HepG2 (cell line): ENCODE data around the gene RILP. TPM values are rescaled to one million over a fixed set of nuclear protein-coding genes. Genes with fewer than 3 reads are reported as not detected.
A peak's percentile ranks its signal among the peaks of the same experiment; 100 is the strongest.

Experiments
- CENPT ChIP-seq: sonication (generic); formaldehyde crosslinking; IDR thresholded peaks from 2 replicates; pipeline ENCODE4 v1.8.0; 2022; ENCODE audit warnings: low read depth, mild to moderate bottlenecking, moderate library complexity, missing genetic modification reagents
- GZF1 ChIP-seq: sonication (generic); formaldehyde crosslinking; IDR thresholded peaks from 2 replicates; pipeline ENCODE4 v1.5.1; 2020; ENCODE audit warnings: mild to moderate bottlenecking, missing genetic modification reagents
- MAFF ChIP-seq: IDR thresholded peaks from 2 replicates; pipeline ENCODE4 v1.6.1; 2011; ENCODE audit warnings: low read depth, low read length, improper control_type of control experiment
- MTF1 ChIP-seq: sonication (generic); formaldehyde crosslinking; IDR thresholded peaks from 2 replicates; pipeline ENCODE4 v1.5.0; 2020; ENCODE audit warnings: missing genetic modification reagents
- RXRA ChIP-seq: sonication (generic); formaldehyde crosslinking; IDR thresholded peaks from 2 replicates; pipeline ENCODE4 v1.5.1; 2020; ENCODE audit warnings: missing genetic modification reagents
- TBP ChIP-seq: sonication (generic); formaldehyde crosslinking; IDR thresholded peaks from 2 replicates; pipeline ENCODE4 v1.5.0; 2020; ENCODE audit warnings: missing genetic modification reagents
- ZBTB8A ChIP-seq: sonication (generic); formaldehyde crosslinking; IDR thresholded peaks from 2 replicates; pipeline ENCODE4 v1.4.0; 2020; ENCODE audit warnings: mild to moderate bottlenecking, low read depth, missing genetic modification reagents, borderline replicate concordance
- ZFP62 ChIP-seq: sonication (generic); formaldehyde crosslinking; IDR thresholded peaks from 2 replicates; pipeline ENCODE4 v1.4.0; 2020; ENCODE audit warnings: missing genetic modification reagents
- ZFP82 ChIP-seq: sonication (generic); formaldehyde crosslinking; IDR thresholded peaks from 2 replicates; pipeline ENCODE4 v1.5.1; 2020; ENCODE audit warnings: mild to moderate bottlenecking, missing genetic modification reagents, borderline replicate concordance
- ZFX ChIP-seq: sonication (generic); formaldehyde crosslinking; IDR thresholded peaks from 2 replicates; pipeline ENCODE4 v1.4.0; 2020; ENCODE audit warnings: mild to moderate bottlenecking, low read depth, missing genetic modification reagents, moderate library complexity
- ZKSCAN1 ChIP-seq: fragments of 150-350 bp; IDR thresholded peaks from 2 replicates; pipeline ENCODE4 v1.6.1; 2014; ENCODE audit warnings: low read length
- ZKSCAN5 ChIP-seq: sonication (generic); formaldehyde crosslinking; IDR thresholded peaks from 2 replicates; pipeline ENCODE4 v1.5.1; 2020; ENCODE audit warnings: mild to moderate bottlenecking, missing genetic modification reagents
- ZNF180 ChIP-seq: sonication (generic); formaldehyde crosslinking; IDR thresholded peaks from 2 replicates; pipeline ENCODE4 v1.4.0; 2020; ENCODE audit warnings: low read depth, missing genetic modification reagents, borderline replicate concordance
- ZNF234 ChIP-seq: sonication (generic); formaldehyde crosslinking; conservative IDR thresholded peaks from 2 replicates; pipeline ENCODE4 v1.5.1; 2020; ENCODE audit warnings: mild to moderate bottlenecking, missing genetic modification reagents
- ZNF558 ChIP-seq: sonication (generic); formaldehyde crosslinking; IDR thresholded peaks from 2 replicates; pipeline ENCODE4 v1.9.0; 2022; ENCODE audit warnings: mild to moderate bottlenecking, missing genetic modification reagents, borderline replicate concordance
- ZNF788 ChIP-seq: sonication (generic); formaldehyde crosslinking; IDR thresholded peaks from 2 replicates; pipeline ENCODE4 v1.5.0; 2020; ENCODE audit warnings: mild to moderate bottlenecking, missing genetic modification reagents, borderline replicate concordance
- polyA plus RNA-seq, 8 experiments: library from polyadenylated mRNA; depleted of rRNA in 3 of 8; stranded (reverse) in 7 of 8; unstranded in 1 of 8; fragments of >200 nt; fragmentation: Illumina TruSeq in 4 of 8; extraction: Trizol in 4 of 8; gene quantifications; 2 replicates each; pipeline versions ENCODE4 v1.2.1 to v1.2.3, GENCODE V29; 2011 to 2016; ENCODE audit warnings: low read depth in 4 of 8, missing spikeins in 1 of 8, mixed read lengths in 1 of 8; ENCODE audit not compliant: insufficient read depth in 1 of 8
- total RNA-seq, 5 experiments: library from RNA; depleted of rRNA; stranded (reverse); fragments of >200 nt; fragmentation: Illumina TruSeq; extraction: Trizol; gene quantifications; 2 replicates each; pipeline ENCODE4 v1.2.3, GENCODE V29; 2016; ENCODE audit warnings: low read depth in 1 of 5
- TF ChIP-seq, protein P1 (sequence below): sonication (generic); formaldehyde crosslinking; IDR thresholded peaks from 2 replicates; pipeline ENCODE4 v1.4.0; 2020; ENCODE audit warnings: missing genetic modification reagents, borderline replicate concordance
- TF ChIP-seq, protein P2 (sequence below): sonication (generic); formaldehyde crosslinking; conservative IDR thresholded peaks from 2 replicates; pipeline ENCODE4 v1.4.0; 2020; ENCODE audit warnings: mild to moderate bottlenecking, missing genetic modification reagents, moderate library complexity
- TF ChIP-seq, protein P3 (sequence below): sonication (generic); formaldehyde crosslinking; IDR thresholded peaks from 2 replicates; pipeline ENCODE4 v1.4.0; 2020; ENCODE audit warnings: low read depth, mild to moderate bottlenecking, missing genetic modification reagents

Gene RILP
- total and polyA plus RNA-seq, 2 of the 13 experiments (the other 11 are each of a cell fraction or from before 2014, with no cell fraction given), result 6.6 to 8.1 TPM

DNA sequence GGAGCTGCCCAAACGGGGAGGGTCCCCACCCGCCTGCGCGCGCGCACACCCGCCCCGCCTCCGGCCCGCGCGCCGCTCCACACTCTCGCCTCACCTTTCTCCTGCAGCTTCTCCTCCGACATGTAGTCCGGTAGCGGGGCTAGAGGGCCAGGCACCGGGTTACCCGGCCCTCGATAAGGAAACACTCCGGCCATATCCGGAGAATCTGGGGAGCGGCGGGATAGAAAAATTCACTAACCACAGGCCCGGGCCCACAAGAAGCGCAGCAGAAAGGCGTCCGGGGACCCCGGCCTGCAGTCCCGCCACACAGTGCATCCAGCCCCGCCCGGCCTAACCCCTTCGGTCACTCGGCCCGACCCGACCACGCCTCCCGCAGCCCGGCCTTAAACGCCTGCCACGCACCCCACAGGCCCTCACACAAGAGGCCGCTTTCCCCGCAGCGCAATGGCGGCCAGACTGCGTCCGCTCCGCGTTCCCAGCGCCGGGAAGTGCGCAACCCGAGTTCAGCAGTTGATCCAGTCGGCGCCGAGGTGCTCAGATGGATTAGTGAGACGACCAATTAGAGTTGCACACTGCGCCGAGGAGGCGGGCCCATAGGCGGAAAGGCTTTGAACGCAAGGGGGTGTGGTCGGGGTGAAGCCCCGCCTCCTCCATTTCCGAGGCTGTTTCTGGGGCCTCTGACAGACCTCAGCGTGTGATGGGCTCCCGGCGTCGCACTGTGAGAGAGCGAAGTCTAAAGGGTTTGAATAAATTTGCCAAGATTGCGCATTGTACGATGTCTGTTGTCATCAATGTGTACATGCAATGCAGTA is 34.9 kb upstream of the RILP start, which contains the start of gene PRPF8 (continued):
- TF ChIP-seq ZKSCAN5 (CRISPR knock-in tag), result no peak
- TF ChIP-seq TBP (CRISPR knock-in tag), result no peak
- TF ChIP-seq GZF1 (CRISPR knock-in tag), result 0 out of 2 replicates have a peak, but pooled peaks have one; percentile 51
- TF ChIP-seq, protein P1, sequence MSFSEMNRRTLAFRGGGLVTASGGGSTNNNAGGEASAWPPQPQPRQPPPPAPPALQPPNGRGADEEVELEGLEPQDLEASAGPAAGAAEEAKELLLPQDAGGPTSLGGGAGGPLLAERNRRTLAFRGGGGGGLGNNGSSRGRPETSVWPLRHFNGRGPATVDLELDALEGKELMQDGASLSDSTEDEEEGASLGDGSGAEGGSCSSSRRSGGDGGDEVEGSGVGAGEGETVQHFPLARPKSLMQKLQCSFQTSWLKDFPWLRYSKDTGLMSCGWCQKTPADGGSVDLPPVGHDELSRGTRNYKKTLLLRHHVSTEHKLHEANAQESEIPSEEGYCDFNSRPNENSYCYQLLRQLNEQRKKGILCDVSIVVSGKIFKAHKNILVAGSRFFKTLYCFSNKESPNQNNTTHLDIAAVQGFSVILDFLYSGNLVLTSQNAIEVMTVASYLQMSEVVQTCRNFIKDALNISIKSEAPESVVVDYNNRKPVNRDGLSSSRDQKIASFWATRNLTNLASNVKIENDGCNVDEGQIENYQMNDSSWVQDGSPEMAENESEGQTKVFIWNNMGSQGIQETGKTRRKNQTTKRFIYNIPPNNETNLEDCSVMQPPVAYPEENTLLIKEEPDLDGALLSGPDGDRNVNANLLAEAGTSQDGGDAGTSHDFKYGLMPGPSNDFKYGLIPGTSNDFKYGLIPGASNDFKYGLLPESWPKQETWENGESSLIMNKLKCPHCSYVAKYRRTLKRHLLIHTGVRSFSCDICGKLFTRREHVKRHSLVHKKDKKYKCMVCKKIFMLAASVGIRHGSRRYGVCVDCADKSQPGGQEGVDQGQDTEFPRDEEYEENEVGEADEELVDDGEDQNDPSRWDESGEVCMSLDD (CRISPR knock-in tag), result no peak
- TF ChIP-seq ZFX (CRISPR knock-in tag), result peak; percentile 100
- TF ChIP-seq MAFF, result no peak
- no peak for TF ChIP-seq ZNF234 (CRISPR knock-in tag)
- no peak for TF ChIP-seq ZNF180
- no peak for TF ChIP-seq ZFP82 (CRISPR knock-in tag)
- no peak for TF ChIP-seq MTF1
- TF ChIP-seq ZBTB8A (CRISPR knock-in tag), result no peak
- no peak for TF ChIP-seq ZKSCAN1
- TF ChIP-seq RXRA (CRISPR knock-in tag), result peak; percentile 72; the same call in 1 of the 2 replicates
- no peak for TF ChIP-seq CENPT (CRISPR knock-in tag)
- TF ChIP-seq, protein P2, sequence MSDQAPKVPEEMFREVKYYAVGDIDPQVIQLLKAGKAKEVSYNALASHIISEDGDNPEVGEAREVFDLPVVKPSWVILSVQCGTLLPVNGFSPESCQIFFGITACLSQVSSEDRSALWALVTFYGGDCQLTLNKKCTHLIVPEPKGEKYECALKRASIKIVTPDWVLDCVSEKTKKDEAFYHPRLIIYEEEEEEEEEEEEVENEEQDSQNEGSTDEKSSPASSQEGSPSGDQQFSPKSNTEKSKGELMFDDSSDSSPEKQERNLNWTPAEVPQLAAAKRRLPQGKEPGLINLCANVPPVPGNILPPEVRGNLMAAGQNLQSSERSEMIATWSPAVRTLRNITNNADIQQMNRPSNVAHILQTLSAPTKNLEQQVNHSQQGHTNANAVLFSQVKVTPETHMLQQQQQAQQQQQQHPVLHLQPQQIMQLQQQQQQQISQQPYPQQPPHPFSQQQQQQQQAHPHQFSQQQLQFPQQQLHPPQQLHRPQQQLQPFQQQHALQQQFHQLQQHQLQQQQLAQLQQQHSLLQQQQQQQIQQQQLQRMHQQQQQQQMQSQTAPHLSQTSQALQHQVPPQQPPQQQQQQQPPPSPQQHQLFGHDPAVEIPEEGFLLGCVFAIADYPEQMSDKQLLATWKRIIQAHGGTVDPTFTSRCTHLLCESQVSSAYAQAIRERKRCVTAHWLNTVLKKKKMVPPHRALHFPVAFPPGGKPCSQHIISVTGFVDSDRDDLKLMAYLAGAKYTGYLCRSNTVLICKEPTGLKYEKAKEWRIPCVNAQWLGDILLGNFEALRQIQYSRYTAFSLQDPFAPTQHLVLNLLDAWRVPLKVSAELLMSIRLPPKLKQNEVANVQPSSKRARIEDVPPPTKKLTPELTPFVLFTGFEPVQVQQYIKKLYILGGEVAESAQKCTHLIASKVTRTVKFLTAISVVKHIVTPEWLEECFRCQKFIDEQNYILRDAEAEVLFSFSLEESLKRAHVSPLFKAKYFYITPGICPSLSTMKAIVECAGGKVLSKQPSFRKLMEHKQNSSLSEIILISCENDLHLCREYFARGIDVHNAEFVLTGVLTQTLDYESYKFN (CRISPR knock-in tag), result peak; percentile 28; the same call in 1 of the 2 replicates
- TF ChIP-seq, protein P3, sequence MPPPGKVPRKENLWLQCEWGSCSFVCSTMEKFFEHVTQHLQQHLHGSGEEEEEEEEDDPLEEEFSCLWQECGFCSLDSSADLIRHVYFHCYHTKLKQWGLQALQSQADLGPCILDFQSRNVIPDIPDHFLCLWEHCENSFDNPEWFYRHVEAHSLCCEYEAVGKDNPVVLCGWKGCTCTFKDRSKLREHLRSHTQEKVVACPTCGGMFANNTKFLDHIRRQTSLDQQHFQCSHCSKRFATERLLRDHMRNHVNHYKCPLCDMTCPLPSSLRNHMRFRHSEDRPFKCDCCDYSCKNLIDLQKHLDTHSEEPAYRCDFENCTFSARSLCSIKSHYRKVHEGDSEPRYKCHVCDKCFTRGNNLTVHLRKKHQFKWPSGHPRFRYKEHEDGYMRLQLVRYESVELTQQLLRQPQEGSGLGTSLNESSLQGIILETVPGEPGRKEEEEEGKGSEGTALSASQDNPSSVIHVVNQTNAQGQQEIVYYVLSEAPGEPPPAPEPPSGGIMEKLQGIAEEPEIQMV, result peak; percentile 83; the same call in 1 of the 2 replicates
- TF ChIP-seq ZFP62 (CRISPR knock-in tag), result no peak
- peak; percentile 33; the same call in 1 of the 2 replicates for TF ChIP-seq ZNF788 (CRISPR knock-in tag)
- no peak for TF ChIP-seq ZNF558
